ENCODE measurements around the gene CCNL2. TPM values are rescaled to one million over a fixed set of nuclear protein-coding genes. Genes with fewer than 3 reads are reported as not detected.
"Not testable (repeated sequence)": the region's sequence is repeated elsewhere in the genome, so short reads cannot be mapped to it uniquely, and the experiment has no call there.

The CCNL2 gene
- polyA plus RNA-seq, 1 donor: 174 TPM

GRCh38 chr1:1399872-1400575, 889 bp upstream of the CCNL2 start:
- no peak for DNase-seq

- DNase-seq: no peak
Observed at GRCh38 chr1:1398677-1399186, 403 bp downstream of the CCNL2 start.

- no peak for DNase-seq
Observed at GRCh38 chr1:1397839-1398523, 1.2 kb downstream of the CCNL2 start.

GRCh38 chr1:1395166-1395565, 4.0 kb downstream of the CCNL2 start:
- DNase-seq: no peak

- DNase-seq: no peak
Observed at GRCh38 chr1:1394116-1394515, 5.0 kb downstream of the CCNL2 start.

DNA sequence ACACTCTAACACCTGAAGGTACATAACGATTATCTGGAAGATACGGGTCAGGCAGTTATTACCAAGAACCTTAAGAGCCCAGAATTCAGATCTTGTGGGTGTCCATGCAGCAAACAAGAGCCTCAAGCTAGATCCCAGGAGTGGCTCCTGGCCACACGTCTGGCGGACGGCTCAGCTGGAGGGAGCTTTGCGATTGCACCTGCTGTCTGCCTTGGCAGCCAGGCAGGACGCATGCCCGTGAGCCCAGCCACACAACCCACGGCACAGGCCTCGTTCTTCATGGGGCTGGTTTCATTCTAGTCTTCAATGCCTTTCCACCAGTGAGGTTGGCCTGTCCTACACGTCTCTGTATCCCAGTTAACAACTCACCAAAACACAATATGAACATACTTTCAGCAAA, 5.7 kb downstream of the CCNL2 start:
- no peak for DNase-seq

GRCh38 chr1:1393014-1393413, 6.1 kb downstream of the CCNL2 start:
- no peak for DNase-seq

DNA sequence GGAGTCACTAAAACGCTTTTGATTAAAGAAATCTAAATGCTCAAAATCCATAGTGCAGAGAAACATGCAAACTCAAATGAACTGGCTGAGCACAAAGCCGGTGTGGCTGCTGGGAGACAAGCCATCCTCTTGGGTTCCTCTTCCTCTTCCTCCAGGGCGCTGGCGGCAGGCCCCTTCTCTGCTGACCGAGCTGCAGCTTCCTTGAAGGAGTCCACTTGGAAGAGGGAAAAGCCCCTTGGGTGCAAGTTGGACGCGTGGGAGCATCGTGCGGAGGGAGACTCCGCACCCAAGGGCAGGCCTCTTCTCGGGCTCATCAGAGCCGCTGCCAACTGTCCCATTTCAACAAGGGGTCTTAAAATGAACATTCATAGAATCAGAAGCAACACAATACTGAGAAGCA, 7.9 kb downstream of the CCNL2 start:
- no peak for DNase-seq

- DNase-seq: no peak
Observed at GRCh38 chr1:1390675-1391074, 8.5 kb downstream of the CCNL2 start.

- no peak for DNase-seq
Observed at GRCh38 chr1:1388078-1388472, 11.1 kb downstream of the CCNL2 start.

GRCh38 chr1:1387098-1388077, 11.7 kb downstream of the CCNL2 start:
- no peak for DNase-seq

GRCh38 chr1:1385931-1386330, 13.2 kb downstream of the CCNL2 start:
- DNase-seq: no peak

DNA sequence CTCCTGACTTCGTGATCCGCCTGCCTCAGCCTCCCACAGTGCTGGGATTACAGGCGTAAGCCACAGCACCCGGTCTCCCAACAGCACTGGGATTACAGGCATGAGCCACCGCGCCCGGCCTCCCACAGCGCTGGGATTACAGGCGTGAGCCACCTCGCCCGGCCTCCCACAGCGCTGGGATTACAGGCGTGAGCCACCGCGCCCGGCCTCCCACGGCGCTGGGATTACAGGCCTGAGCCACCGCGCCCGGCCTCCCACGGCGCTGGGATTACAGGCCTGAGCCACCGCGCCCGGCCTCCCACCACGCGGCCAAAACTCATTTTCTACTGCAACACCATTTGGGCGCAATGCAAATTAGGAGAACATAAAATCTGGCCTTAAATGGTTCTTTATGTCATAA, 13.8 kb downstream of the CCNL2 start:
- DNase-seq: not testable (repeated sequence)

DNA sequence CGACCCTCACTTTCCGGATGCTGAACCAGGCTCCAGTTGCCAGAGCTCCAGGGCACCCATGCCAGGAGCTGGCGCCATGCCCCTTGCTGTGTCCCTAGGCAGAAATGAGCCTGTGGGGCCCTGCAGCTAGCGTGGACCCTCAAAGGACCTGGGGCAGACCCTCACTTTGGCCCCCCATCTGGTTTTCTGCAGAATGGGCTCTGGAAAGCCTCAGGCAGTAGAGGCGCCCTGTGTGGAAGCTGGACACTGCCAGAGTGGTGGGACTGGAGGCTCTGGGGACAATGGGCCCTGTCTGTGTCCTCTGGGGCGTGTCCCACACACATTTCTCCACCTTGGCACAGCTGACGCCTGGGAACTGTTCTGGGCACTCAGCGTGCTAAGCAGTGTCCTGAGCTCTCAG, 17.8 kb downstream of the CCNL2 start:
- no peak for DNase-seq

DNA sequence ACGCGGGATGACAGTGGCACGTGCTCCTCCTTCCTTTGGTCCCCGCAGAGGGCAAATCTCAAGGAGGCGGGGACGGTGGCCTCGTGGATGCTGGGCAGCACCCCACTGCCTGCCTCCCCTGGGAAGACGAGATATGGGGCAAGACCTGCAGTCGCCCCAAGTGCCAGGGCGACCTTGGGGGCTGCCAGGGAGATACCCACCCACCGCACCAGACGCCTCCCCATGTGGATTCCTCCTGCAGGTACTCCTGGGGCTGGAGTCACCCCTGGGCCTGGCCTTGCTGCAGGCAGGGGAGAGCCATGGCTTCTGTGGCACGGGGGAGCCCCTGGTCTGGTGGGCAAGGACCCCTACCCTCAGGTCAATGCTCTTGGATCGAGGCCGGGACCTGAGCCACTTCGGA, 18.3 kb downstream of the CCNL2 start:
- DNase-seq: no peak

DNA sequence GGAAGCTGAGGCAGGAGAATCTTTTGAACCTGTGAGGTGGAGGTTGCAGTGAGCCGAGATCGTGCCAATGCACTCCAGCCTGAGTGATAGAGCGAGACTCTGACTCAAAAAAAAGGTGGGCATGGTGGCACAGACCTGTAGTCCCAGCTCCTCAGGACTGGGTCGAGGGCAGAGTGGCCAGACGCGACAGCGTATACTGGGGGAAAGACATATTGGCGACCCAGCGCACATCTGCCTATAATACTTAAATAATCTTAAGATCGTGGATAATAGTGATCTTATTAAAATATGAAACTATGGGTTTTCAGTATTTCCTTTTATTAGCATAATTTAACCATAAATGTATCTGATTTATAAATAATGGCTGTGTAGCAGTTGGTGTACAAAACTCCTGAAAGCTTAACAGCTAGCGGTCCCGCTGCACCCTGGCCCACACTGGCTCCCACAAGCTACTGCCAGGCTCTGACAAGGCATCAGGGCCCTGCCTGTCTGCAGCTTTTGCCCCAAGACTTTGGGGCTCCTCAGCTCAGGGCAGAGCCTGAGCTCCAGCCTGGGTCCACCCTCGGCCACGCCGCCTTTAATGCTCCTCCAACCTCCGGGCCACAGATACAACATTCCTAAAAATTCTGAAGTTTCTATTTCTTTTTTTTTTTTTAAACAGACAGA, 21.5 kb downstream of the CCNL2 start:
- DNase-seq: no peak

DNA sequence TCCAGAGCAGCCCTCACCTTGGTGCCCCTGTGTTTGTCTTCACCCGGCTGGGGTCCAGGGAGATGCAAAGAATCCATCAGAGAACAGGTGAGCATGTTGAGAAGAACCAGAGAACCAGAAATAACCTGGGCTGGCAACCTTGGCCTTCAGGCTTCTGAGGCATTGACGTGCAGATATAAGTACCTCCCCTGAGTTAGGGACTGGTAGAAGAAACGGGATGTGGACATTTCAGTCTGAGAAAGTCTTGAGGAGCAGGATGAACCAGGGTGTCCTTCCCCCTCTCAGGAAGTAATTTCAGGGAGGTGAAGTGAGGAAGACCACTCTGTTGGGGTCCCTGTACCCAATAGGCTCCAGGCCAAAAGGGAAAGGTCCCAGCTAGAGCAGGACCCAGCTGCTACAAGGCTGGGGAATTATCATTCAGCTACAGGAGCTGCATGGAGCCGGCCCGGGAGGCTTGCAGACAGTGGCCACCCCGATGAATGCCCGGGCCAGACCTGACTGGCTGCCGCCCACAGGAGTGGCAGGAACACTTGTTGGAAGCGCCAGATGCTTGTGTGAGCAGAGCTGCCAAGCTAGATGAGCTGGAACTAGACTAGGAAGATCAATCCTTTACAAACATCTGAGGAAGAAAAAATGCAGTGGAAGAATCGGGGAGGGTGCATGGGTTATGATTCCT, 22.4 kb downstream of the CCNL2 start:
- no peak for DNase-seq

GRCh38 chr1:1374929-1375662, 24.0 kb downstream of the CCNL2 start, which contains the start of gene AURKAIP1:
AURKAIP1 (minus strand) TSS chr1:1375207; CDS start chr1:1374756, 451 bp downstream.
- peak; percentile 99 for DNase-seq

DNA sequence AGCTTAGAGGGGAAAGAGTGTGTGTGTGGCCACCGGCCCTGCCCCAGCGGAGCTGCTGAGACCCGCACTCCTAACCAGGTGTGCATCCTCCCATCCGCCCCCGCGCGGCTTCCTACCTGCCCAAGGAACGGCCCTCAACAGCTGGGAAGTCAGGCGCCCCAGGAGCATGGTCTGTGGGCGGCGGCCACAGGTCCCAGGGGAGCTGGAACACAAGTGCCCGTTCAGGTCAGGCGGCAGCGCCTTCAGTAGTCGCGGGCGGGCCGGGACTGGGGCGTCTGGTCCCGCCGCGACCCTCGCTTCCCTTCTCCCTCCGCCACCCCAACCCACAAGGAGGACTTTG, 24.6 kb downstream of the CCNL2 start:
- DNase-seq: no peak

DNA sequence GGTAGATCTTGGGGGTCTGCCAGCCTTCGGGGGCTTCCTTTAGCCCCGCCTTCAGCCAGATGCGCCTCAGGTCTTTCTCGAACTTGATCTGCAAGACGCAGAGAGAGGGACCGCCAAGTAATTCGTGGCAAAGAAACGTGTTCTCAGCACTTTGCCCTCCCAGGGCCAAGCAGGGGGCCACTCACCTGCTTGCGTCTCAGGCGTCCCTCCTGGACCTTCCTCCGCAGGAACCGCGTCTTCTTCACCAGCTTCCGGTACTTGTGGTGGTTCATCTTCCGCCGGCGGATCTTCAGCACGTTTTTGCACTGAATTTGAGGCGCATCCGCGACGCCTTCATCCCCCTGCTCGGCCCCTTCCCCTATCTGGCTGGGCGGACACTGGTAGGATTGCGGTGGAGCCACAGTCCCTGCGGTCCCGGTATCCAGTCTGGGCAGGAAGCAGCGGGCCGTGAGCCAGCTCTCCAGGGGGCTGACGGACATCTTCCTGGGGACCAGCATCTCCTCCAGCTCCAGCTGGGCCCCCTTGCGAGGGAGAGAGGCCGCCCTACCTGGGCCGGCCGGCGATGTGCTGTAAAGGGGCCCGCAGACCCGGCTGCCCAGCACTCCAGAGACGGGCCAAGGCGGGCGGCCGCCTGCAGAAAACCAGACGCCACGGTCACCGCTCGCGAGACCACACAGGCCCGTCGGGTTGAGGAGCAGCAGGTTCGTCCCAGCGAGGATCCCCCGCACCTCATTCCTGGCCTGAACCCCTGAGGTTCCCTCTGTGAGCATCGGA, 25.1 kb downstream of the CCNL2 start:
- DNase-seq: no peak
